Right lobe of liver (tissue), 6 donors: ENCODE results near the gene PARPBP. TPM values are rescaled to one million over a fixed set of nuclear protein-coding genes. Genes with fewer than 3 reads are reported as not detected.
"Not testable (repeated sequence)": the region's sequence is repeated elsewhere in the genome, so short reads cannot be mapped to it uniquely, and the experiment has no call there.

Experiments
- ATAC-seq, 4 donors: fragments of 200-7000 bp; cut with Tn5 transposase; one replicate each; pipeline ENCODE4 v1.9.1; 2020; ENCODE audit warnings: mild to moderate bottlenecking in 4 of 4, moderate library complexity in 4 of 4
- DNase-seq, 3 donors: peaks; one replicate each; pipeline ENCODE4 v3.0.0-alpha.2; 2020
- H3K27ac ChIP-seq, 3 donors: fragments of 200-600 bp; one replicate each; pipeline ENCODE4 v1.8.0; 2022
- H3K27me3 ChIP-seq, 2 donors: fragments of 200-600 bp; one replicate each; pipeline ENCODE4 v1.8.0; 2022
- H3K36me3 ChIP-seq, 4 donors: fragments of 200-600 bp; sonication (generic) in 1 of 4; one replicate each; pipeline versions ENCODE4 v1.5.1 to v1.8.0; 2017 to 2022; ENCODE audit warnings: control low read depth in 1 of 4
- H3K4me1 ChIP-seq, 4 donors: fragments of 200-600 bp; sonication (generic) in 1 of 4; one replicate each; pipeline versions ENCODE4 v1.5.1 to v1.8.0; 2017 to 2022; ENCODE audit warnings: control low read depth in 1 of 4
- H3K4me3 ChIP-seq, 3 donors: fragments of 200-600 bp; one replicate each; pipeline ENCODE4 v1.8.0; 2022
- H3K9me3 ChIP-seq, 4 donors: fragments of 200-600 bp; sonication (generic) in 1 of 4; one replicate each; pipeline versions ENCODE4 v1.5.1 to v1.8.0; 2017 to 2022; ENCODE audit warnings: control low read depth in 1 of 4
- POLR2A ChIP-seq: fragments of 450-650 bp; IDR thresholded peaks from one replicate; pipeline ENCODE4 v1.6.1; 2017; ENCODE audit warnings: antibody characterized with exemption, mild to moderate bottlenecking
- WGBS: methylation state at CpG from one replicate; pipeline ENCODE4 v1.1.6; 2018; ENCODE audit warnings: low coverage, low lambda C conversion rate; ENCODE audit not compliant: insufficient coverage; ENCODE audit errors: missing lambda C conversion rate; 5-methylcytosine and 5-hydroxymethylcytosine counted together
- intact Hi-C, 2 donors: fragments of 100-400 bp; cut with DNase I; formaldehyde crosslinking; loops; one replicate each; pipeline versions ENCODE4 v1.11.2 to v1.14.1; 2022
- total RNA-seq, 6 experiments: library from RNA; depleted of rRNA in 2 of 6; stranded (reverse); fragments of >200 nt in 2 of 6; fragmentation: NEBNext Ultra II Directional in 3 of 6; extraction: Animal tissue kit (Norgen Biotek cat#: 25700) in 3 of 6; gene quantifications; one replicate each; pipeline versions ENCODE4 v1.1.0 to v1.2.4, GENCODE V29; 2016 to 2023
- TF ChIP-seq, protein P1 (sequence below), 4 donors: fragments of 200-600 bp in 3 of 4; fragments of 450-650 bp in 1 of 4; IDR thresholded peaks; one replicate each; pipeline versions ENCODE4 v1.5.1 to v1.8.0; 2016 to 2022; ENCODE audit warnings: antibody characterized with exemption in 4 of 4, mild to moderate bottlenecking in 2 of 4
- donor health status: DM: no; HTN: yes; CAD: no.
- donor health status: DM: no; HTN: no; CAD: no.
- donor health status: DM: no; HTN: no; CAD: no.
- donor health status: DM: no; HTN: yes; CAD: no.
- donor health status: DM: no; HTN: yes; CAD: no.

The PARPBP gene
- total RNA-seq, 6 experiments from 2014 or later, result 0.33 to 2.8 (median 0.91) TPM

- H3K4me3 ChIP-seq, H3K27ac ChIP-seq, H3K27me3 ChIP-seq, H3K9me3 ChIP-seq, H3K4me1 ChIP-seq, intact Hi-C loops, DNase-seq, ATAC-seq, H3K36me3 ChIP-seq: not testable (repeated sequence)
- 100% methylated on average over 2 of the region's 2 CpGs for WGBS
Measured at GRCh38 chr12:102131442-102131841, 11.5 kb downstream of the PARPBP start.

DNA sequence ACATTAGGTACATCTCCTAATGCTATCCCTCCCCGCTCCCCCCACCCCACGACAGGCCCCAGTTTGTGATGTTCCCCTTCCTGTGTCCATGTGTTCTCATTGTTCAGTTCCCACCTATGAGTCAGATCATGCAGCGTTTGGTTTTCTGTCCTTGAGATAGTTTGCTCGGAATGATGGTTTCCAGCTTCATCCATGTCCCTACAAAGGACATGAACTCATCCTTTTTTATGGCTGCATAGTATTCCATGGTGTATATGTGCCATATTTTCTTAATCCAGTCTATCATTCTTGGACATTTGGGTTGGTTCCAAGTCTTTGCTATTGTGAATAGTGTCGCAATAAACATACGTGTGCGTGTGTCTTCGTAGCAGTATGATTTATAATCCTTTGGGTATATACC is 17.6 kb downstream of the PARPBP start:
- 97% methylated on average over 7 of the region's 8 CpGs for WGBS

GRCh38 chr12:102142866-102143373 is 22.9 kb downstream of the PARPBP start:
- H3K4me1 ChIP-seq, ATAC-seq, H3K9me3 ChIP-seq, intact Hi-C loops, H3K4me3 ChIP-seq, H3K27me3 ChIP-seq, DNase-seq, H3K27ac ChIP-seq, H3K36me3 ChIP-seq: not testable (repeated sequence)
- WGBS, result 80% methylated on average over 2 of the region's 11 CpGs

More for the DNA sequence above, 17.6 kb downstream of the PARPBP start:
- H3K4me3 ChIP-seq, H3K27ac ChIP-seq, intact Hi-C loops, H3K9me3 ChIP-seq, H3K36me3 ChIP-seq, H3K27me3 ChIP-seq, H3K4me1 ChIP-seq, DNase-seq, ATAC-seq: not testable (repeated sequence)

DNA sequence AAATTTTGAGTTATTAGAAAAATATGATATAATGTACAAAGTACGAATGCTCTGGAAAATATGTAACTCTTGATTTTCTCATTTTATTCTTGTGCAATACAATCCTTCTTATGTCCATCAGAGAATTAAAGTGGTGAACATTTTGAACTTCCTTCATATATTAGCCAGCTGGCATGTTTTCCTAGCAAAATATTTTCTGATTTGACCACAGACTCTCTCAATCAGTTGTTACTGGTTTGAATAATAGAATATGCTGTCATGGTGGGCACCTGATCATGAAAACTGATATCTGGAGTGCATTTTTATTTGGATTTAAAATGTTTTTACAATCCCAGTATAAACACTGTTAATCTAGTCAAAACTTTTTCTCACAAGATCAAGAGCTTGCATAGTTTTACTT is 24.2 kb downstream of the PARPBP start:
- no peak for TF ChIP-seq POLR2A
- TF ChIP-seq, protein P1, sequence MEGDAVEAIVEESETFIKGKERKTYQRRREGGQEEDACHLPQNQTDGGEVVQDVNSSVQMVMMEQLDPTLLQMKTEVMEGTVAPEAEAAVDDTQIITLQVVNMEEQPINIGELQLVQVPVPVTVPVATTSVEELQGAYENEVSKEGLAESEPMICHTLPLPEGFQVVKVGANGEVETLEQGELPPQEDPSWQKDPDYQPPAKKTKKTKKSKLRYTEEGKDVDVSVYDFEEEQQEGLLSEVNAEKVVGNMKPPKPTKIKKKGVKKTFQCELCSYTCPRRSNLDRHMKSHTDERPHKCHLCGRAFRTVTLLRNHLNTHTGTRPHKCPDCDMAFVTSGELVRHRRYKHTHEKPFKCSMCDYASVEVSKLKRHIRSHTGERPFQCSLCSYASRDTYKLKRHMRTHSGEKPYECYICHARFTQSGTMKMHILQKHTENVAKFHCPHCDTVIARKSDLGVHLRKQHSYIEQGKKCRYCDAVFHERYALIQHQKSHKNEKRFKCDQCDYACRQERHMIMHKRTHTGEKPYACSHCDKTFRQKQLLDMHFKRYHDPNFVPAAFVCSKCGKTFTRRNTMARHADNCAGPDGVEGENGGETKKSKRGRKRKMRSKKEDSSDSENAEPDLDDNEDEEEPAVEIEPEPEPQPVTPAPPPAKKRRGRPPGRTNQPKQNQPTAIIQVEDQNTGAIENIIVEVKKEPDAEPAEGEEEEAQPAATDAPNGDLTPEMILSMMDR (IDR thresholded peaks at IDR 0.05), result no peak
- ATAC-seq, result no peak
- Histone ChIP-seq H3K27ac (no peak overlapping the region), H3K9me3 (no peaks in the 10 kb centered on the region), H3K4me1 (no peaks in the 10 kb centered on the region), H3K4me3 (no peak overlapping the region), H3K36me3 (no peaks in the 10 kb centered on the region), H3K27me3 (no peaks in the 10 kb centered on the region)
- no peak for DNase-seq
- intact Hi-C loops, result no loop called here
- WGBS, result 89% methylated on average over 1 of the region's 1 CpG

- H3K4me3 ChIP-seq, H3K27me3 ChIP-seq, H3K27ac ChIP-seq, H3K36me3 ChIP-seq, ATAC-seq, H3K4me1 ChIP-seq, DNase-seq, intact Hi-C loops, H3K9me3 ChIP-seq: not testable (repeated sequence)
- 93% methylated on average over 2 of the region's 4 CpGs for WGBS
Measured at GRCh38 chr12:102147062-102147587, 27.1 kb downstream of the PARPBP start.

DNA sequence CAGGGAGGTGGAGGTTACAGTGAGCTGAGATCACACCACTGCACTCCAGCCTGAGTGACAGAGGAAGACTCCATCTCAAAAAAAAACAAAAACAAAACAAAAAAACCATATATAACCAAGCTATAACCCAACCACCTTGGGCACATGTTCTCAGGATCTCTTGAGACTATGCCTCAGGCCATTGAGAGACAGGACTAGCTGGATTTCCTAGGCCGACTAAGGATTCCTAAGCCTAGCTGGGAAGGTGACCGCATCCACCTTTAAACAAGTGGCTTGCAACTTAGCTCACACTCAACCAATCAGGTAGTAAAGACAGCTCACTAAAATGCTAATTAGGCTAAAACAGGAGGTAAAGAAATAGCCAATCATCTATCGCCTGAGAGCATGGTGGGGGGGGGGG is 35.2 kb downstream of the PARPBP start:
- H3K27ac ChIP-seq, intact Hi-C loops, H3K36me3 ChIP-seq, ATAC-seq, H3K9me3 ChIP-seq, H3K27me3 ChIP-seq, H3K4me3 ChIP-seq, H3K4me1 ChIP-seq, DNase-seq: not testable (repeated sequence)
- WGBS, result 96% methylated on average over 3 of the region's 3 CpGs

- ATAC-seq (no peak), DNase-seq (no peak)
- H3K4me3 ChIP-seq, result no peak overlapping the region
- H3K27ac ChIP-seq, result no peak overlapping the region
- no peaks in the 10 kb centered on the region for H3K9me3 ChIP-seq
- TF ChIP-seq POLR2A, result no peak
- TF ChIP-seq, protein P1 (IDR thresholded peaks at IDR 0.05), result no peak
- no peaks in the 10 kb centered on the region for H3K4me1 ChIP-seq
- intact Hi-C loops, result no loop called here
- H3K27me3 ChIP-seq, result no peaks in the 10 kb centered on the region
- no peaks in the 10 kb centered on the region for H3K36me3 ChIP-seq
- 93% methylated on average over 1 of the region's 1 CpG for WGBS
Measured at GRCh38 chr12:102163383-102163782, 43.4 kb downstream of the PARPBP start.
